Progenitor cell of endocrine pancreas (in vitro differentiated cells): ENCODE results near the gene GUCA2B. TPM values are rescaled to one million over a fixed set of nuclear protein-coding genes. Genes with fewer than 3 reads are reported as not detected.

Experiments used
- DNase-seq: peaks from one replicate; pipeline ENCODE4 v3.0.0; 2021; ENCODE audit warnings: low spot score; ENCODE audit not compliant: unreplicated experiment
- H3K27ac Mint-ChIP-seq: 2 replicates; pipeline ENCODE4 v1.8.0; 2021; ENCODE audit warnings: mild to moderate bottlenecking, moderate library complexity, mixed read lengths
- H3K27me3 Mint-ChIP-seq: 2 replicates; pipeline ENCODE4 v1.8.0; 2021; ENCODE audit warnings: mixed read lengths
- H3K36me3 Mint-ChIP-seq: 2 replicates; pipeline ENCODE4 v1.8.0; 2022; ENCODE audit warnings: mixed read lengths; ENCODE audit not compliant: insufficient read depth
- H3K4me1 Mint-ChIP-seq: 2 replicates; pipeline ENCODE4 v1.8.0; 2021; ENCODE audit warnings: low read depth, mixed read lengths
- H3K4me3 Mint-ChIP-seq: 2 replicates; pipeline ENCODE4 v1.8.0; 2021; ENCODE audit warnings: low read depth, mild to moderate bottlenecking, moderate library complexity, mixed read lengths
- H3K9me3 Mint-ChIP-seq: 2 replicates; pipeline ENCODE4 v1.8.0; 2021; ENCODE audit warnings: low read depth, mixed read lengths
- total RNA-seq: library from RNA; stranded (reverse); gene quantifications from 2 replicates; pipeline ENCODE4 v1.2.1, GENCODE V29; 2021
- TF ChIP-seq, protein P1 (sequence below): fragments of 200-600 bp; sonication (generic); IDR thresholded peaks from one replicate; pipeline ENCODE4 v1.5.0; 2021; ENCODE audit warnings: antibody characterized with exemption, mild to moderate bottlenecking; ENCODE audit not compliant: unreplicated experiment

The GUCA2B gene
- total RNA-seq, 1 donor from 2014 or later, result 0.89 TPM

- peaks cover 12% of the 10 kb centered on the region for H3K27me3 Mint-ChIP-seq
- no peaks in the 10 kb centered on the region for H3K36me3 Mint-ChIP-seq
- TF ChIP-seq, protein P1, sequence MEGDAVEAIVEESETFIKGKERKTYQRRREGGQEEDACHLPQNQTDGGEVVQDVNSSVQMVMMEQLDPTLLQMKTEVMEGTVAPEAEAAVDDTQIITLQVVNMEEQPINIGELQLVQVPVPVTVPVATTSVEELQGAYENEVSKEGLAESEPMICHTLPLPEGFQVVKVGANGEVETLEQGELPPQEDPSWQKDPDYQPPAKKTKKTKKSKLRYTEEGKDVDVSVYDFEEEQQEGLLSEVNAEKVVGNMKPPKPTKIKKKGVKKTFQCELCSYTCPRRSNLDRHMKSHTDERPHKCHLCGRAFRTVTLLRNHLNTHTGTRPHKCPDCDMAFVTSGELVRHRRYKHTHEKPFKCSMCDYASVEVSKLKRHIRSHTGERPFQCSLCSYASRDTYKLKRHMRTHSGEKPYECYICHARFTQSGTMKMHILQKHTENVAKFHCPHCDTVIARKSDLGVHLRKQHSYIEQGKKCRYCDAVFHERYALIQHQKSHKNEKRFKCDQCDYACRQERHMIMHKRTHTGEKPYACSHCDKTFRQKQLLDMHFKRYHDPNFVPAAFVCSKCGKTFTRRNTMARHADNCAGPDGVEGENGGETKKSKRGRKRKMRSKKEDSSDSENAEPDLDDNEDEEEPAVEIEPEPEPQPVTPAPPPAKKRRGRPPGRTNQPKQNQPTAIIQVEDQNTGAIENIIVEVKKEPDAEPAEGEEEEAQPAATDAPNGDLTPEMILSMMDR, result no peak
- H3K9me3 Mint-ChIP-seq, result no peaks in the 10 kb centered on the region
- no peak overlapping the region for H3K4me3 Mint-ChIP-seq
- no peak for DNase-seq
- no peak overlapping the region for H3K27ac Mint-ChIP-seq
- peaks cover 4% of the 10 kb centered on the region for H3K4me1 Mint-ChIP-seq
Observed at GRCh38 chr1:42140191-42140590, 13.0 kb upstream of the GUCA2B start.

DNA sequence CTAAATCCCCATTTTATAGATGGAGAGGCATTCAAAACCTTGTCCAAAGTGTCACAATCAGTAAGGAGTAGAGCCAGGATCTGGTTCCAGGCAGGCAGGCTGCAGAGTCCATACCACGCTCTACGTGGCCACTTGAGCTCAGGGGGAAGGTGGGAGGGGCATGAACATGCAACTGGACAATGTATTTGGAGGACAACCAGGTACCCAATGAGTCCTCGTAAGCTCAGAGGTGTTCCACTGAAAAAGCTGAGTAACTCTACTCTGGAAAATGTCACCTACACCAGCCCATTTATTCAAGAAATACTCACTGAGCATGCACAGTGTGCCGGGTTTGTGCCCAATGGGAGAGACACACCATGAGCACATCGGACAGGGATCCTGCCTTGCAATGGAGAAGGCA lies 11.2 kb upstream of the GUCA2B start:
- Mint-ChIP-seq H3K27me3 (peaks cover 12% of the 10 kb centered on the region), H3K36me3 (no peaks in the 10 kb centered on the region), H3K9me3 (no peaks in the 10 kb centered on the region), H3K27ac (no peak overlapping the region), H3K4me3 (no peak overlapping the region), H3K4me1 (no peaks in the 10 kb centered on the region)
- TF ChIP-seq, protein P1, result no peak
- DNase-seq, result no peak

- H3K27ac Mint-ChIP-seq, result no peak overlapping the region
Observed at GRCh38 chr1:42142894-42143675, 10.1 kb upstream of the GUCA2B start.

DNA sequence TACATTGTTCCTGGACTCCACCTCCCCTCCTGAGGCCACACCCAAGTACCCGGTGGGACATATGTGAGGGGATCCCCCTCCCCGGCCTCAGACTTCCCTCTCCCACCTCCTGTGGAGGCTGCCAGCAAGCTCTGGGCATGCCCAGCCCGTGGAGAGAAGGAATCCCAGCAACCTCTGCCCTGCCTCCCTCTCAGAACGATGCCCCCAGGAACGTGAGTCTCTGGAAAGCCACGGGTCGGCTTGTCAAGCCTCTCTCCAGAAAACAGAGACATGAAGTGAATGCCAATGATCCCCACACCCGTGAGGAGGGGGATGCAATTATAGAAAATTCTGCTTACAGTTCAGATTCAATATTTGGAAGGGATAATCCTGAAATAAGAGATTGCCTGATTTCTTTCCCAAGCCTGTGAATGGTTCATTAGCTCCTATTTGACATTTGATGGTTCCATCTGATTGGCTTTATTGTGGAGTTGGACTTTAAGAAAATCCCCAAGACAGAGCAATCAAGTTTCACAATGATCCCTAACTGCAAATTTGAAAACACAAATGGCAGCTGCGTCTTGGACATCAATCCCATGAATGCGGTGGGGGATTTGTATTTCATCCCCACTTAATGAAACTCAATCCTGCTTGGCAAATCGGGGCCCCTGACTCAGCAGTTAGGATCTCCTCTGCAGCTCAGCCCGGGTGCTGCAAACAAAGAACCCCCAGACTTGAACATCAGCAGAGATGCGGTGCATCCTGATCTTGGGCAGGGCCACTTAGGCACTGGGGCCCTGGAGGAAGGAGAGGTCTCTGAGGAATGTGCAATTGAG lies 9.1 kb upstream of the GUCA2B start:
- no peak overlapping the region for H3K4me3 Mint-ChIP-seq
- no peaks in the 10 kb centered on the region for H3K9me3 Mint-ChIP-seq
- no peaks in the 10 kb centered on the region for H3K36me3 Mint-ChIP-seq
- peaks cover 12% of the 10 kb centered on the region for H3K27me3 Mint-ChIP-seq
- H3K4me1 Mint-ChIP-seq, result no peaks in the 10 kb centered on the region
- no peak overlapping the region for H3K27ac Mint-ChIP-seq
- no peak for DNase-seq
- TF ChIP-seq, protein P1, result no peak

More at GRCh38 chr1:42142894-42143675, 10.1 kb upstream of the GUCA2B start:
- Mint-ChIP-seq H3K36me3 (no peaks in the 10 kb centered on the region), H3K9me3 (no peaks in the 10 kb centered on the region), H3K4me3 (no peak overlapping the region), H3K4me1 (no peaks in the 10 kb centered on the region), H3K27me3 (peaks cover 12% of the 10 kb centered on the region)
- TF ChIP-seq, protein P1, result no peak
- no peak for DNase-seq

DNA sequence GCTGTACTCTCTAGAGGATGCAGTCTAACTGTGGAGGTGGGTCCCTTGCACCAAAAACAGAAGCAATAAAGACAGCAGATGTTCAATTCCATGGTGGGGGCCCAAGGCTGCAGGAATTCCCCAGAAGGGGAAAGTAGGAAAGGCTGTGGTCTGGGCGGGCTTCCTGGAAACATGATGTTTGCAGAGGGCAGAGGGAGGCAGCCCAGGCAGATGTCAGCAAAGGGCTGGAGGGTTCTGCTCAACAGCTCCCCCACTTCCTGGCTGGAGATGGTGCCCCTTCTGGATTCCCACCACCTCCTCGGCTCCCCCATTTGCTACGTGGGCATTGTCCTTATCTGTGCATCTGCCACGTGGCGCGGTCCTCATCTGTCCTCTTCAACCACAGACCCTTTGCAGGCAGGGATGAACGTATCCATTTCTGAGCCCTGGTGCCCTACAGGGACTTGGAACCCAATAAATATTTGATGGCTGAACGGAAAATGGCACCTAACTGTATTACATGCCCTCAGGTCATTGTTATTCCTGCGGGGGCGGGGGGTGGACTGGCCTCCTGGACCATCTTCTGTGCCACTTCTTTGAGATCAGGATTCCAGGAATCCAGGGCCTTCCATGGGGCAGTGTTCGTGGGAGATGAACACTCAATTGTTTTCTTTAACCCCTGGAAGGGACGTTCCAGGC lies 8.4 kb upstream of the GUCA2B start:
- Mint-ChIP-seq H3K9me3 (no peaks in the 10 kb centered on the region), H3K27me3 (peaks cover 12% of the 10 kb centered on the region), H3K36me3 (no peaks in the 10 kb centered on the region), H3K4me1 (no peaks in the 10 kb centered on the region), H3K4me3 (no peak overlapping the region), H3K27ac (no peak overlapping the region)
- DNase-seq, result no peak
- TF ChIP-seq, protein P1, result no peak
